DOHH2 (cell line): ENCODE measurements around the gene HIVEP3.

Experiments
- EZH2phosphoT487 ChIP-seq: fragments of 200-600 bp; sonication (generic); IDR thresholded peaks from 2 replicates; pipeline ENCODE4 v1.6.1; 2017; ENCODE audit warnings: borderline replicate concordance, mild to moderate bottlenecking, antibody characterized with exemption, low read length, moderate library complexity, mixed read lengths
- TF ChIP-seq, protein P1 (sequence below): fragments of 200-600 bp; sonication (generic); IDR thresholded peaks from one replicate; pipeline ENCODE4 v1.5.1; 2014; ENCODE audit warnings: antibody characterized with exemption, mild to moderate bottlenecking, low read depth, low read length; ENCODE audit not compliant: poor library complexity, severe bottlenecking

DNA sequence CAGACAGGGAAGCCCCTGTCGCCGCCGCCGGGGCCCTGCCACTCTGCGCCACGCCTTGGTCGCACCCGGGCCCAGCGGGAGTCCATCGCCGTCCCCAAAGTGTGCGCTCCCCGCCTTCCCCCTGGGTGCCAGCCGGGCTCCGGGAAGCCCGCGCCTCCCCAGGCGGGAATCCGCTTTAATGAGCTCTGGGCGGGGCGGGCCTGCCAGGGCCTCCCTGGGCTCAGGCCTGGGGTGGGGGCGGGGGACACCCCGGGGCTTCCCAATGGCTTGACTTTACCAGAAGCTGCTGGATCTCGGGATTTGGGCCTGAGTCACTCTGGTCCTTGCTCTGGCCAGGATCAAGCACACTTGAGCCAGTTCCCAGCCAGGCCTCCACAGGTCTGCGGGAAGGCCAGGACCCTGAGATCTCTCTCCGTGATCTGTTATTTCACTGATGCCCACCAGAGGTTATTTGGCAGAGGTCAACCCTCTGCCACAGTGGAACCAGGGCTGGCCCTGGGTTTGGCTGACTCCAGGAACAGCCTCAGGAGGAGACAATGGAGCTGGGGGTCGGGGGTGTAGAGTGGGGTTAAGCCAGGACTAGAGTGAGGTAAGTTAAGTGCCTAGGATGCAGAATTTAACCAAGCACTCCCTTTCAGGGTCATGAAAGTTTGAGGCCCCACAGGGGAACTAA is 255.8 kb downstream of the HIVEP3 start:
- TF ChIP-seq, protein P1, sequence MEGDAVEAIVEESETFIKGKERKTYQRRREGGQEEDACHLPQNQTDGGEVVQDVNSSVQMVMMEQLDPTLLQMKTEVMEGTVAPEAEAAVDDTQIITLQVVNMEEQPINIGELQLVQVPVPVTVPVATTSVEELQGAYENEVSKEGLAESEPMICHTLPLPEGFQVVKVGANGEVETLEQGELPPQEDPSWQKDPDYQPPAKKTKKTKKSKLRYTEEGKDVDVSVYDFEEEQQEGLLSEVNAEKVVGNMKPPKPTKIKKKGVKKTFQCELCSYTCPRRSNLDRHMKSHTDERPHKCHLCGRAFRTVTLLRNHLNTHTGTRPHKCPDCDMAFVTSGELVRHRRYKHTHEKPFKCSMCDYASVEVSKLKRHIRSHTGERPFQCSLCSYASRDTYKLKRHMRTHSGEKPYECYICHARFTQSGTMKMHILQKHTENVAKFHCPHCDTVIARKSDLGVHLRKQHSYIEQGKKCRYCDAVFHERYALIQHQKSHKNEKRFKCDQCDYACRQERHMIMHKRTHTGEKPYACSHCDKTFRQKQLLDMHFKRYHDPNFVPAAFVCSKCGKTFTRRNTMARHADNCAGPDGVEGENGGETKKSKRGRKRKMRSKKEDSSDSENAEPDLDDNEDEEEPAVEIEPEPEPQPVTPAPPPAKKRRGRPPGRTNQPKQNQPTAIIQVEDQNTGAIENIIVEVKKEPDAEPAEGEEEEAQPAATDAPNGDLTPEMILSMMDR = no peak
- TF ChIP-seq EZH2phosphoT487 = no peak
